GM18868 (cell line): Measurements from ENCODE around the gene ADCK2.
"Not testable (repeated sequence)": the region's sequence is repeated elsewhere in the genome, so short reads cannot be mapped to it uniquely, and the experiment has no call there.

Experiments used
- ATAC-seq: cut with Tn5 transposase; IDR thresholded peaks from one replicate; pipeline ENCODE4 v1.9.1; 2021; ENCODE audit warnings: mild to moderate bottlenecking, moderate library complexity; ENCODE audit not compliant: unreplicated experiment

Gene ADCK2

GRCh38 chr7:140693849-140694248, 21.1 kb downstream of the ADCK2 start:
- not testable (repeated sequence) for ATAC-seq

DNA sequence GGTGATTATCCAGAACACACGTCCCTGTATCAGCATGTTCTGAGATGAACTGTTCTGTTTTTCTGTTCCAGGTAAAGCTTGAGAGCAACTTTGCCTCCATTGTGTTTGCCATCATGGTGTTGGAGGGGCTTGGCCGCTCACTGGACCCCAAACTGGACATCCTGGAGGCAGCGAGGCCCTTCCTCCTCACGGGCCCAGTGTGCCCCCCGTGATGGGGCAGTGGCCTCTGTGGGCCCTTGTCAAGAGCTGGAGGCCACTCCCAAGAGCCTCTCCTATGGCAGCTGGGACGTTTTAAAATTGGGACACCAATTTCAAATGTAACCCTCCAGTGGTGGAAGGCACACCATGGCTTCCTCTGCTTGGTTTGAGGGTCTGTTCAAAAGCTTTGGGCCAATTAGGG, 21.8 kb downstream of the ADCK2 start:
- ATAC-seq: no peak

- no peak for ATAC-seq
These were observed 22.6 kb downstream of the ADCK2 start for GRCh38 chr7:140695381-140695780.

GRCh38 chr7:140696024-140696679, 23.4 kb downstream of the ADCK2 start:
- no peak for ATAC-seq

DNA sequence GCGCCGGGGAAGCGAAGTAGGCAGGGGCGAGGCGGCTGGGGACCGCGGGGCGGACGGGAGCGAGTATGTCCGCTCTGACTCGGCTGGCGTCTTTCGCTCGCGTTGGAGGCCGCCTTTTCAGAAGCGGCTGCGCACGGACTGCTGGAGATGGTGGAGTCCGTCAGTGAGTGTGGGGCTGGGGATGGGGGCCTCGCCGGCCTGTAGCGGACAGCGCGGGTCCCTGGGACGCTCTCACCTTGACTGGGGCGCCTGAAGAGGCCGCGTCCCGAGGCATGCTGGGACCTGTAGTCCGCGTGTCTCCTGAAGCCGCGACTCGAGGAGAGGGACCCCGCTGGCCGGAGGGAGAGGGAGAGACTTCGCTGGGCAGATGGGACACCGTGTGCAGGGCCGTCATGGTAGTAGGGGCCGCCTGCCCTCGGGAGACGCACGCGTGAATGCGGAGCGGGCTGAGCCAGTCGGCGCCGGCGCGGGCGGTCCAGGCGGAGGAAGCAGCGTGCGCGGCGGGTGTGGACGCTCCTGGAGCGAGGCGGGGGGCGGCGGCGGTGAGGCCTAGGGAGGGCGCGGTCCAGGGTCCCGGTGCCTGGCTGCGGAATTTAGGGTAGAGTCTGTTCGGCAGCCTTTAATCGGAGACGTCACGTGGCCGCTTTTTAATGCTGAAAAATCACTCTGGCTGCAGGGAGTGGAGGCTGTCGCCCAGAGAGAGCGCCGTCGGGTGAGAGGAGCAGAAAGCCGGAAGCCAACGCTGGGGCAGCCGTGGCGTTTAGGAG, 24.1 kb downstream of the ADCK2 start, which contains the start of gene NDUFB2:
NDUFB2 (plus strand) TSS at position 29 of the 767 bp plus-strand sequence; CDS start at position 66, 37 bp downstream.
- peak; percentile 94 for ATAC-seq

GRCh38 chr7:140697447-140698143, 24.9 kb downstream of the ADCK2 start:
- ATAC-seq: no peak

- ATAC-seq: no peak
These were observed 25.7 kb downstream of the ADCK2 start for GRCh38 chr7:140698477-140698876.

DNA sequence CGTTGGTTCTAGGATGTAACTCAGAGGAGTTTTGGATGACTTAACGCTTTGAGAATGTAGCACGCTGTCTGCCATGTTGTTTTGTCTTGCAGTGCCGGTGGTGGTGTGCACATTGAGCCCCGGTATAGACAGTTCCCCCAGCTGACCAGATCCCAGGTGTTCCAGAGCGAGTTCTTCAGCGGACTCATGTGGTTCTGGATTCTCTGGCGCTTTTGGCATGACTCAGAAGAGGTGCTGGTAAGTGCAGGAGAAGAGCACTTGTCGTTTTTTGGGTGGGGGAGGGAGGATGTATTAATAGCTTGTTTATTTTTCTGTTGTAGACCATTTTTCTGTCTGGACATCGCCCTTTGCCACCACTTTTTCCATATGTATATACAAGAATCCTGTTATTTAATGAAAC, 30.0 kb downstream of the ADCK2 start:
- ATAC-seq: no peak

DNA sequence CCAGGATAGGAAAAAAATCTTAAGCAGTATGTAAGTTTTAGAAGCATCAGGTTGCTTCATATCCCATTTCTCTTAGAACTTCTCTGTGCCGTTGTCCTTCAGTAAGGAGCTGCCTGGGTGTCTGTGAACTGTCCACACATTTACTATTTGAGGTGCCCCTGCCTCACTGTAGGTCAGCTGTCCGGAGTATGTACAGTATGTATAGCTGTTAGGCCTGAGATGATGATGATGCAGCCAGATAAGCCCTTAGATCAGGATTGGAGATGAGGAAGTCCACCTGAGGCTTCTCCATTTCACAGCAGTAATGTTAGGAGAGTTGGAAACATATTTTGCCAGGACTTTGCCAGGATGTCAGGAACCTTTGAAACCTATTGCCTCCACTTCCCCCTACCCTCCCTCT, 31.5 kb downstream of the ADCK2 start:
- ATAC-seq: no peak

- no peak for ATAC-seq
These were observed 34.4 kb downstream of the ADCK2 start for GRCh38 chr7:140707132-140707531.

- not testable (repeated sequence) for ATAC-seq
These were observed 36.0 kb downstream of the ADCK2 start for GRCh38 chr7:140708764-140709163.

GRCh38 chr7:140712392-140712791, 39.6 kb downstream of the ADCK2 start:
- not testable (repeated sequence) for ATAC-seq

DNA sequence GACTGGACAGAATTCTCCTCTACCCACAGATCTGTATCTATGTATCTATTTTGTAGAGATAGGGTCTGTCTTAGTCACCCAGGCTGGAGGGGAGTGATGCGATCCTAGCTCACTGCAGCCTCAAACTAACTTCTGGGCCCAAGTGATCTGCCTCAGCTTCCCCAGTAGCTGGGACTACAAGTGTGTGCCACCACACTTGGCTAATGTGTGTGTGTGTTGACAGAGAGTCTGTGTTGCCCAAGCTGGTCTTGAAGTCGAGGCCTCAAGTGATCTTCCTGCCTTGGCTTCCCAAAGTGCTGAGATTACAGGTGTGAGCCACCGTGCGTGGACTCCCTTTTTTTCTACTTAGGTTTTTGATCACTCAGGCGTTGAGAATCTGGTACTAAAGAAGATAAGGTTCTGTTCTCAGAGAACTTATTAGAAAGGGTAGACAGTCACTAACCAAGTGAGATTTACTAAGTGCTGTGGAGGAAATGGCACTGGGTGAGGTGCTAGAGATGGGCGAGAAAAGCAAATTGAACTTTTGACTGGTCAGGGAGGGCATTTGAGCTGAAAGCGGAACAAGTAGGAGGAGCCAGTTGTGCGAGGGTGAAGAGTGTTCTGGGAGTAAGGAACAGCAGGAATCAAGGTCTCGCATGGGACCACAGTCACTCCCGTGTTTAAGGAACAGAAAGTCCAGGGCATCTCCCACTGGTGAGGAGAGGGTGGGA, 41.7 kb downstream of the ADCK2 start:
- ATAC-seq: no peak

DNA sequence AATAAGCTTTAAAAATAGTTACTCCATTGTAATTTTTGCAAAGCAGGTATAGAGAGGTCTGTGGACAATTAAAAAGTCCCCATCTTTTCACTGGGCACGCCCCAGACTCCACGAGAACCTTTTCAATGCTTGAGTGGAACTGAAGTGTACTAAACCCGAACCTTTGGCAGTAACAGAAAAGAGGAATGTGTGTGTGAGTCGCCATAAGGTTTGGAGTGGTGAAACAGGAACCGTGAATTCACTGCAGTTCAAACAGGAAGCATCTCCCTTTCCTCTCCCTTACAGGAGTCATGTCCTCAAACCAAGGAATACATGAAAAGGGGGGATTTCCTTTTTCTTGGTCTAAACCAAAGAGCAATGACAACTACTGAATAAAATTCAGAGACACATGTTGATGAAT, 47.0 kb downstream of the ADCK2 start:
- ATAC-seq: no peak

DNA sequence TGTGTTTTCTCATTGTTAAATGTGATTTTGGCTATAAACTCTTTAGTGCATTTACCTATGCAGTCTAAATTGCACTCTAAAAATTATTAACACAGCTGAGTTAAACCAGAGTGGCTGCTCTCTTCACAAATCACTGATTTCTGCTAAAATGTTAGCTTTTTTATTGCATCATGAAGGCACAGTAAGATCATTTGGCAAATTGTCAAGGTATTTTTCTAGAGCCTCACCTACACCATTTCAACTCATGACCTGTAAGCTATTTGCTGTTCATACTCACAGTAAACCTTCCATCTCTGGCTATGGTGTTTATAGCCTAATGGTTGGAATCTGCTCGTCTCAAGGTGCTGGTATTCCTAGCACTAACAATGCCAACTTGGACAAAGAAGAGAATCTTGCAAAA, 49.5 kb downstream of the ADCK2 start:
- ATAC-seq: no peak

DNA sequence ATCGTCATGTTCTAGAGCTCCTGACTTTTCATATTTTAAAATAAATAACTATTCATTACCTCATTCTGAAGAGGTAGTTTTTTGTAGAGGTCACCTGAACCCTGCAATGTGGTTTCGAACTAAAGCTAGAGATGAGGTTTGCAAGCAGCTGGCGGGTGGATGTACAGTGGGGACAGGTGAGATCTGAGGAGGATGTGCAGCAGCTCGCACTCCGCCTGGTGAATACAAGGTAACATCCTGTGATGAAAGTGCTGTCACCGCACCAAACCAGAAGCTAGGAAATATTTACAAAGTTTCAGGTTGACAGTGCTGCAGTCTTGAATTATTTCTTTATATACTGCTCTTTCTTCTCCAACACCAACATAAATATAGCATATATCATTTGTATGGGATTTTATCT, 50.3 kb downstream of the ADCK2 start:
- no peak for ATAC-seq

GRCh38 chr7:140723574-140723973, 50.8 kb downstream of the ADCK2 start:
- no peak for ATAC-seq

DNA sequence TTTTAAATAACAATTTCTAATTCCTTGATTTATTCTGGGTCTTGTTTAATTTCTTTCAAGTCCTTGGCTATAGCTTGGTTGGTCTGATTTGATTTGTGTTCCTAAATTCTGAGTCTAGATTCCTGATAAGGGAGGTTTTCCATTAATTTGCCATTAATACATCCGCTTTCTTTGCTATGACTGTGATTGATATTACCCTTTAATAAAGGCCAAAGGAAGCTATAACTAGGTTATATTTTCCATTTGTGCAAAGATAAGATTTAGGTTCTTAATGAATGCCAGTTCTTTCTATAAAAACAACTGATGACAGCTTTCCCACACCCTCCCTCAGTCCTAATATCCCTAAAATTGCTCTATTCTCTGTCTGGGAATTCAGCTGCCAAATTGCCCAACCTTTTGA, 52.0 kb downstream of the ADCK2 start:
- ATAC-seq: no peak

DNA sequence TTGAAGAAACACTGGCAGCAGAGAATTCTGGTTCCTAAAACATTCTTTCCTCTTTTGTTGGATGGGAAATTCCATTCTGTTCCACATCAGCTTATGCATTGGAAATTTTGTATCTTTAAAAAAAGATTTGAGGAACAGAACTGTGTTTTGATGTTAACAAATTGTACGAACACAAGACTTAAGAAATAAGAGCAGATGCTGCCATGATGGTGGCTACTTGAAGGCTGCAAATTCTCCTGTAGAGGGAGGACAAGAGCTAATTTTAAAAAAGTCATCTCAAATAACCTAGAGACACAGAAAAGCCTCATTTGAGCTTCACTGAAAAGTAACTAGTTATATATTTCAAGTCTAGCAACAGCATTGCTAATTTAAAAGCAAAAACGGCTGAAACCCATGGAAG, 53.5 kb downstream of the ADCK2 start:
- no peak for ATAC-seq

DNA sequence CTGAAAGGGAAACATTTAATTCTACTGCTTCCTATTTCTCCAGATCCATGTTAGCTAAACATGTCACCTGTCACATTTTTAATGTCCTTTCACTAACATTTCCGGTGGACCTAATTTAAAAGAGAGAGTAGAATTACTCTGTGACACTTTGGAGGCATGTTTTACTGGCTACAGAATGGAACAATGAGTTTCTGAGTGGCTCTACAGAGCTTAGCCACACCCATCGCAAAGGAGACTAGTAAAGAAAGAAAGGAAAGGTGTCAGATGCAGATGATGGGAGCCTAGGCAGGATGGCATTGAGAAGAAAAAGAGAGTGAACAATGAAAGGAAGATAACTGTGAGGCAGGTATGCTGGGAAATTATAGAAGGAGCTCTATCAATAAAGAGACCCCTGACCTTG, 59.7 kb downstream of the ADCK2 start:
- ATAC-seq: no peak

GRCh38 chr7:140734096-140734495, 61.4 kb downstream of the ADCK2 start:
- ATAC-seq: no peak
